Measurements from ENCODE around the gene MRPS7.
"Not testable (repeated sequence)": the region's sequence is repeated elsewhere in the genome, so short reads cannot be mapped to it uniquely, and the experiment has no call there.

MRPS7 gene

GRCh38 chr17:75245011-75245410, 16.7 kb upstream of the MRPS7 start:
- DNase-seq, result no peak

GRCh38 chr17:75246404-75246803, 15.3 kb upstream of the MRPS7 start:
- no peak for DNase-seq

- DNase-seq, result no peak
Measured at GRCh38 chr17:75249564-75249963, 12.1 kb upstream of the MRPS7 start.

- peak; percentile 76 for DNase-seq
Measured at GRCh38 chr17:75250009-75250471, 11.6 kb upstream of the MRPS7 start.

GRCh38 chr17:75252039-75252816, 9.5 kb upstream of the MRPS7 start:
- no peak for DNase-seq

GRCh38 chr17:75255954-75256698, 5.6 kb upstream of the MRPS7 start:
- not testable (repeated sequence) for DNase-seq

- not testable (repeated sequence) for DNase-seq
Measured at GRCh38 chr17:75257228-75257627, 4.5 kb upstream of the MRPS7 start.

- peak; percentile 44 for DNase-seq
Measured at GRCh38 chr17:75260641-75261335, 891 bp upstream of the MRPS7 start.

- DNase-seq, result no peak
Measured at GRCh38 chr17:75262112-75262606, 480 bp downstream of the MRPS7 start.

GRCh38 chr17:75263055-75263454, 1.4 kb downstream of the MRPS7 start:
- DNase-seq, result no peak

GRCh38 chr17:75265614-75266315, 4.1 kb downstream of the MRPS7 start:
- DNase-seq, result no peak

- no peak for DNase-seq
Measured at GRCh38 chr17:75266316-75267152, 4.9 kb downstream of the MRPS7 start.

GRCh38 chr17:75267153-75267410, 5.4 kb downstream of the MRPS7 start:
- DNase-seq, result no peak

GRCh38 chr17:75267411-75268232, 5.9 kb downstream of the MRPS7 start:
- DNase-seq, result no peak

- DNase-seq, result no peak
Measured at GRCh38 chr17:75269844-75270217, 8.2 kb downstream of the MRPS7 start.

GRCh38 chr17:75270218-75270965, 8.7 kb downstream of the MRPS7 start:
- DNase-seq, result no peak

GRCh38 chr17:75270966-75271232, 9.2 kb downstream of the MRPS7 start, which contains the start of gene MIF4GD:
MIF4GD (minus strand) TSS chr17:75271231; CDS start chr17:75270195, 1,036 bp downstream.
- no peak for DNase-seq

- peak; percentile 83 for DNase-seq
Measured at GRCh38 chr17:75271233-75271954, 9.7 kb downstream of the MRPS7 start.

- no peak for DNase-seq
Measured at GRCh38 chr17:75271955-75272847, 10.5 kb downstream of the MRPS7 start.

Data from activated T-cell treated with anti-CD3 and anti-CD28 coated beads for 4 hours (primary cell).